ENCODE measurements around the gene SNX24. TPM values are rescaled to one million over a fixed set of nuclear protein-coding genes. Genes with fewer than 3 reads are reported as not detected.

Gene SNX24
- total and polyA plus RNA-seq, 4 donors, result 15.0 to 39.4 (median 24.4) TPM

DNA sequence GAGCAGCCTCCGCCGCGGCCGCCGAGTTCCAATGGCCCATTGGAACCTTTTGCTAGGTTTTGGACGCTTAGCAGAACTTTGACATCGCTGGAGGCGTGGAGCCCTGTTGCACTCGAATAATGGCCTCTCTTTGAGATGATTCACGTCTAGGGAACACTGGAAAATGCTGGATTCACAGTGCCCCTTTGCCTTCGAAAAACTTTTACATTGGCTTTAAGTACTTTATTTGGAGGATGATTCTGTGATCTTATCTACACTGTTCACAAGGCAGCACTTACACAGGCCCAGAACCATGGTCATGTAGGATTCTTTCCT is 191.6 kb downstream of the SNX24 start:
- Histone ChIP-seq H3K9ac (ENCODE audit: insufficient read depth in 1 of 2, low read length in 2 of 2) (peak overlapping the region; percentile 6 to 71), H3K27me3 (ENCODE audit: control insufficient read depth in 3 of 3, insufficient read depth in 3 of 3, low read length in 2 of 3) (no peaks in the 10 kb centered on the region), H3K36me3 (ENCODE audit: control insufficient read depth in 4 of 4, insufficient read depth in 4 of 4, low read length in 4 of 4) (no peaks in the 10 kb centered on the region), H3K4me3 (peak overlapping the region; percentile 75), H3K4me1 (ENCODE audit: control insufficient read depth in 5 of 5, insufficient read depth in 5 of 5, low read length in 5 of 5) (peaks cover 0 to 8% (median 4%) of the 10 kb centered on the region in 5 donors), H3K9me3 (ENCODE audit: control insufficient read depth in 4 of 4, insufficient read depth in 3 of 4, low read length in 3 of 4) (no peaks in the 10 kb centered on the region), H3K27ac (ENCODE audit: low read depth in 1 of 2, low read length in 1 of 2) (peak overlapping the region; percentile 92 to 97)
- WGBS, 2 donors, result 2% methylated on average over 11 of the region's 11 CpGs
- TF ChIP-seq, protein P1, sequence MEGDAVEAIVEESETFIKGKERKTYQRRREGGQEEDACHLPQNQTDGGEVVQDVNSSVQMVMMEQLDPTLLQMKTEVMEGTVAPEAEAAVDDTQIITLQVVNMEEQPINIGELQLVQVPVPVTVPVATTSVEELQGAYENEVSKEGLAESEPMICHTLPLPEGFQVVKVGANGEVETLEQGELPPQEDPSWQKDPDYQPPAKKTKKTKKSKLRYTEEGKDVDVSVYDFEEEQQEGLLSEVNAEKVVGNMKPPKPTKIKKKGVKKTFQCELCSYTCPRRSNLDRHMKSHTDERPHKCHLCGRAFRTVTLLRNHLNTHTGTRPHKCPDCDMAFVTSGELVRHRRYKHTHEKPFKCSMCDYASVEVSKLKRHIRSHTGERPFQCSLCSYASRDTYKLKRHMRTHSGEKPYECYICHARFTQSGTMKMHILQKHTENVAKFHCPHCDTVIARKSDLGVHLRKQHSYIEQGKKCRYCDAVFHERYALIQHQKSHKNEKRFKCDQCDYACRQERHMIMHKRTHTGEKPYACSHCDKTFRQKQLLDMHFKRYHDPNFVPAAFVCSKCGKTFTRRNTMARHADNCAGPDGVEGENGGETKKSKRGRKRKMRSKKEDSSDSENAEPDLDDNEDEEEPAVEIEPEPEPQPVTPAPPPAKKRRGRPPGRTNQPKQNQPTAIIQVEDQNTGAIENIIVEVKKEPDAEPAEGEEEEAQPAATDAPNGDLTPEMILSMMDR (IDR thresholded peaks at IDR 0.05; ENCODE audit: control extremely low read depth, extremely low read depth), result no peak
- ATAC-seq (ENCODE audit: insufficient read depth, low FRiP score) (no peak), DNase-seq (no peak)

DNA sequence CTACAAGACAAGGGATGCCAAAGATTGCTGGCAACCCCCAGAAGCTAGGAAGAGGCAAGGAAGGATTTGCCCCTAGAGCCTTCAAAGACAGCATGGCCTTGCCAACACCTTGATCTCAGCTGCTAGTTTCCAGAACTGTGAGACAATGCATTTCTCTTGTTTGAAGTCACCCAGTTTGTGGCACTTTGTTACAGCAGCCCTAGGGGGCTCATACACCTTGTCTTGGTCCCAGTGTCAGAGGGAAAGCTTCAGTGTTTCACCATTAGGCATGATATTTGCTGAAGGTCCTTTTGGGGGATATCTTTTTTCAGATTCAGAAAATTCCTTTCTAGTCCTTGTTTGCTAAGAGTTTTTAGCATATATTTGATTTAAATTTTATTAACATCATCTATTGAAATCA is 194.3 kb downstream of the SNX24 start:
- Histone ChIP-seq H3K9me3 (ENCODE audit: control insufficient read depth in 4 of 4, insufficient read depth in 3 of 4, low read length in 3 of 4) (no peaks in the 10 kb centered on the region), H3K36me3 (ENCODE audit: control insufficient read depth in 4 of 4, insufficient read depth in 4 of 4, low read length in 4 of 4) (no peaks in the 10 kb centered on the region), H3K27me3 (ENCODE audit: control insufficient read depth in 3 of 3, insufficient read depth in 3 of 3, low read length in 2 of 3) (no peaks in the 10 kb centered on the region), H3K4me1 (ENCODE audit: control insufficient read depth in 5 of 5, insufficient read depth in 5 of 5, low read length in 5 of 5) (peaks cover 0 to 7% (median 4%) of the 10 kb centered on the region in 5 donors), H3K4me3 (no peak overlapping the region), H3K9ac (ENCODE audit: insufficient read depth in 1 of 2, low read length in 2 of 2) (no peak overlapping the region), H3K27ac (ENCODE audit: low read depth in 1 of 2, low read length in 1 of 2) (no peak overlapping the region)
- TF ChIP-seq, protein P1 (IDR thresholded peaks at IDR 0.05; ENCODE audit: control extremely low read depth, extremely low read depth), result no peak
- ATAC-seq (ENCODE audit: insufficient read depth, low FRiP score), result no peak
- DNase-seq, result no peak

DNA sequence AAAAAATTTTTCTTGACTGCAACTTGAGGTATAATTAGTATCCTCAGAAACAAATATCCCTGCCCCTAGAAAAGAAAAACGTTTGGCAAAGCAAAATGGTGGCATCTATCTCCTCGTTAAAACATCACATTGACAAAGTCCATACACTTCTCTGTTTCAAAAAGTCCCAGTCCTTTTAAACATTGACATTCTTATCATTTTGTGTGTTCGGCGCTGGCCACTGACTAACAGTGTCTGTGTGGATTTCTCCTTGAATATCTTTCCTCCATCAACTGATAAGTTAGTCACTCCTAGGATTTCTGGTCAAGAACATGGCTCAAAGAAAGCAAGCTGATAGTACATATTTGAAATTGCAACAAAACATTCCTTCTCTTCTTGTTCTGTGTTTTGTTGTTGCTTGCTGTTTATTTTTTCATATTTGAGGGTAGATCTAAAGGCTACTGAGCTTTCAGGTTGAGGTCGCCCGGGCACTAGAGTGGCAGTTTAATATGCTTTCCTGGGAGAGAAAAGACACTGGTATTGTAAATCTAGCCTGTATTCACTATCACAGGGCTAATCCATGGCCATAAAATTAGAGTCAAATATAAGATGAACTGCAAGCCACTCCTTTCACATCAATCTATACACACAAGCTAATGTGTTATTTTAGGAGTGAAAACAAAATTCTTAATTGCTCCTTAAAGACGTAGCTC is 199.7 kb downstream of the SNX24 start:
- ATAC-seq (ENCODE audit: insufficient read depth, low FRiP score), result no peak
- DNase-seq, result no peak
- Histone ChIP-seq H3K27ac (ENCODE audit: low read depth in 1 of 2, low read length in 1 of 2) (no peak overlapping the region), H3K9me3 (ENCODE audit: control insufficient read depth in 4 of 4, insufficient read depth in 3 of 4, low read length in 3 of 4) (no peaks in the 10 kb centered on the region), H3K9ac (ENCODE audit: insufficient read depth in 1 of 2, low read length in 2 of 2) (no peak overlapping the region), H3K27me3 (ENCODE audit: control insufficient read depth in 3 of 3, insufficient read depth in 3 of 3, low read length in 2 of 3) (no peaks in the 10 kb centered on the region), H3K4me3 (no peak overlapping the region), H3K4me1 (ENCODE audit: control insufficient read depth in 5 of 5, insufficient read depth in 5 of 5, low read length in 5 of 5) (no peaks in the 10 kb centered on the region), H3K36me3 (ENCODE audit: control insufficient read depth in 4 of 4, insufficient read depth in 4 of 4, low read length in 4 of 4) (no peaks in the 10 kb centered on the region)
- TF ChIP-seq, protein P1 (IDR thresholded peaks at IDR 0.05; ENCODE audit: control extremely low read depth, extremely low read depth), result no peak
- WGBS, 2 donors, result 86 to 87% methylated on average over 7 of the region's 7 CpGs

DNA sequence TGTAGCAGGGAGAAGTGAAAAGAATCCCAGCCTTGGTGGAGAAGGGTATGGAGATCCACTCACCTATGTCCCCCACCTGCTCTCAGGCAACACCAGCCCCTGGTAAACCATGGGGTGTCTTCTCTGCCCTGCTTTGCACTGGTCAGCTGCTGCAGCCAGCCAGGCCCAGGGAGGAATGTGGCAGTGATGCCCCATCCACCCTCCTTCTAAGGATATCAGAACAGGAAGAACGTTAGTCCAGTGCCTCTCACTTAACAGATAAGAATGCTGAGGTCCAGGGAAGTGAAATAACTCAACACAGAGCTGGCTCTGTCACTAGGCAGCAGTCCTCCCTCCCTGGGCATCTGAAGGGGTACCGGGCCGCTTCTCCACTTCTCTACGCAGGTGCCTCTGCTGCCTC is 200.8 kb downstream of the SNX24 start:
- Histone ChIP-seq H3K36me3 (ENCODE audit: control insufficient read depth in 4 of 4, insufficient read depth in 4 of 4, low read length in 4 of 4) (no peaks in the 10 kb centered on the region), H3K4me3 (no peak overlapping the region), H3K4me1 (ENCODE audit: control insufficient read depth in 5 of 5, insufficient read depth in 5 of 5, low read length in 5 of 5) (no peaks in the 10 kb centered on the region), H3K27me3 (ENCODE audit: control insufficient read depth in 3 of 3, insufficient read depth in 3 of 3, low read length in 2 of 3) (no peaks in the 10 kb centered on the region), H3K27ac (ENCODE audit: low read depth in 1 of 2, low read length in 1 of 2) (no peak overlapping the region), H3K9me3 (ENCODE audit: control insufficient read depth in 4 of 4, insufficient read depth in 3 of 4, low read length in 3 of 4) (peaks cover 0 to under 1% (median 0%) of the 10 kb centered on the region in 4 donors), H3K9ac (ENCODE audit: insufficient read depth in 1 of 2, low read length in 2 of 2) (no peak overlapping the region)
- TF ChIP-seq, protein P1 (IDR thresholded peaks at IDR 0.05; ENCODE audit: control extremely low read depth, extremely low read depth), result no peak
- WGBS, 2 donors, result 78 to 80% methylated on average over 4 of the region's 4 CpGs
- DNase-seq, result no peak
- no peak for ATAC-seq (ENCODE audit: insufficient read depth, low FRiP score)
